Colon (tissue), 2 donors: Measurements from ENCODE around the gene HTR5A.
"Not testable (repeated sequence)": the region's sequence is repeated elsewhere in the genome, so short reads cannot be mapped to it uniquely, and the experiment has no call there.

Source experiments
- FAIRE-seq: peaks from 2 replicates; lab custom pipeline; 2012; peaks lifted over from hg19 to GRCh38; lab: Jason Lieb, UNC
- donor health status: control.
- donor health status: control.

HTR5A gene

GRCh38 chr7:155069992-155070751 lies at the start of gene HTR5A:
Gene HTR5A (plus strand): TSS chr7:155070324. CDS start chr7:155070900, 576 bp downstream.
- no peak for FAIRE-seq

GRCh38 chr7:155020996-155021395 lies 49.1 kb upstream of the HTR5A start:
- FAIRE-seq: no peak

DNA sequence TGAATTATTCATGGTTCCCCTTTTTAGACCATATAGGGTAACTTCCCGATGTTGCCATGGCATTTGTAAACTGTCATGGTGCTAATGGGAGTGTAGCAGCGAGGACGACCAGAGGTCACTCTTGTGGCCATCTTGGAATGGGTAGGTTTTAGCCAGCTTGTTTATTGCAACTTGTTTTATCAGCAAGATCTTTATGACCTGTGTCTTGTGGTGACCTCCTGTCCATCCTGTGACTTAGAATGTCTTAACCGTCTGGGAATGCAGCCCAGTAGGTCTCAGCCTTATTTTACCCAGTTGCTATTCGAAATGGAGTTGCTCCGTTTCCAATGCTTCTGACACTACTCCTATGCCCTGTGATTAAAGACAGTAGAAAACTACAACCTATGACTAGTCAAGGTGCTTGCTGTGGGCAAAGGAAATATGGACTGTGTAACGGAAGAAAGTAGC lies 48.4 kb upstream of the HTR5A start:
- no peak for FAIRE-seq

DNA sequence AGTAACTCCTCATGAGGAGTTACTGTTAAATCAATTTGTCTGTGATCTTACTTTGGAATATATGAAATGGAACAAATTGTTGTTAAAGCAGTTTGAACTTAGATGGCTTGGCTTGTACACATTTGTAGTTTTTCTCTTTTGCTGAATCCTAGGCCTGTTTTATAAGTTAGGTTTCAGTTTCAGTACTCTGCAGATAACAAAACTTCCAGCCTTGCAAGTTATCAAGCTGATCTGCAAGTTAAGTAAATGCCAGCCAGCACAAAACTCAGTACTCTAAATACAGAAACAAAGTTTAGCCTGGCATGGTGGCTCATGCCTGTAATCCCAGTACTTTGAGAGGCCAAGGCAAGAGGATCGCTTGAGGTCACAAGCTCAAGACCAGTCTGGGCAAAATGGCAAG lies 42.2 kb upstream of the HTR5A start:
- no peak for FAIRE-seq

DNA sequence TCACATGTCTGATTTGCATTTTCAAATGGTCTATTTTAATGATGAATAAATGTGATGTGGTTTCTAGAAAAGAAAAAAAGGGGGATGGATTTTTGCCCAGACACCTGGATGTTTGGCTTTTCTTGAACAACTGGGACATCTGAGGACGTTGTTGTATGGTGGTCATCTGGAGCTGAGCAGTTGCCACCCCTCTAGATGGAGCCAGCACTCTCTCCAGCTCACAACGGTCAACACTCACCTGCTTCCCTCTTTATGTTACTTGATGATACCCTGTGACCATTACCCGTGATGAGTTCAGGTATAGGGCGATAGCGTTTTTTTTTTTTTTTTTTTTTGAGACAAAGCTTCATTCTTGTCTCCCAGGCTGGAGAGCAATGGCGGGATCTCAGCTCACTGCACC lies 37.1 kb upstream of the HTR5A start:
- no peak for FAIRE-seq

DNA sequence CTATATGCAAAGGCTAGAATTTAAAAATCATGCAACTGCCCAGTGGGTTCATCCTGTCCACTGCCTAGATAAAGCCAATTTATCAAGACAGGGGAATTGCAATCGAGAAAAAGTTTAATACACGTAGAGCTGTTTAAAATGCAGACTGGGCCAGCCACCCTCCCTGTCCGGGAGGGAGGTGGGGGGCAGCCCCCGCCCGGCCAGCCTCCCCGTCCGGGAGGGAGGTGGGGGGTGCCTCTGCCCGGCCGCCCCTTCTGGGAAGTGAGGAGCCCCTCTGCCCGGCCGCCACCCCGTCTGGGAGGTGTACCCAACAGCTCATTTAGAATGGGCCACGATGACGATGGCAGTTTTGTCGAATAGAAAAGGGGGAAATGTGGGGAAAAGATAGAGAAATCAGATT lies 35.6 kb upstream of the HTR5A start:
- not testable (repeated sequence) for FAIRE-seq

DNA sequence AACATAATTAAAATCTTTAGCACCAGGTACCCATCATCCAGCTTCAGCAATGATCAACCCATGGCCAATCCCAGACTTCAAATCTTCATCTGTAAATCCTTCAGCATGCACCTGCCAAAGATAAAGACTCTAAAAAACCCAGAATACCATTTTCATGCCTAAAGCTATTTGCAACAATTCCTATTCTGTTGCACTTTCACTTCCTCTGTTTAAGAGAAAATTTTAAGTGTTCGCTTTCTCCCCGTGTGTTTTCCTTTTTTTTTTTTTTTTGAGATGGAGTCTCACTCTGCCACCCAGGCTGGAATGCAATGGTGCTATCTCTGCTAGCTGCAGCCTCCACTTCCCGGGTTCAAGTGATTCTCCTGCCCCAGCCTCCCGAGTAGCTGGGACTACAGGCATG lies 31.8 kb upstream of the HTR5A start:
- no peak for FAIRE-seq

- no peak for FAIRE-seq
These were observed 26.4 kb upstream of the HTR5A start for GRCh38 chr7:155043756-155044155.

GRCh38 chr7:155048006-155048405 lies 22.1 kb upstream of the HTR5A start:
- FAIRE-seq: no peak

- FAIRE-seq: no peak
These were observed 18.8 kb upstream of the HTR5A start for GRCh38 chr7:155051355-155051754.

GRCh38 chr7:155053002-155053401 lies 17.1 kb upstream of the HTR5A start:
- FAIRE-seq: no peak

DNA sequence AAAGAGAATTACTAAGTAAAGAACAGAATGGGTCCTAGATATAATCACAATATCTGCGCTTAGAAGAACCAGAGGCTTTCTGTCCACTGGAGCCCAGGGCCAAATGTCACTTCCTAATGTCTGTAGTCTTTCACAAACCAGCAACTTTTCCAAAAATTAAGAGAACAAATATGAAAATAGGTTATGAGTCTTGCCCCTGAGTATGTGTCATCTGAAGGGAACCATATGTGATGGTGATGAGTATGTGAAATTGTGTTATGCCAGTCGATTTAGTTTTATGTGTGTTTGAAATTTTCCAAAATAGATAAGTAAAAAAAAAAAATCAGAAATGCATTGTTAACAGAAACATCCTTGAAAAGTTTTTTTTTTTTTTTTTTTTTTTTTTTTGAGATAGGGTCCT lies 15.4 kb upstream of the HTR5A start:
- FAIRE-seq: no peak

DNA sequence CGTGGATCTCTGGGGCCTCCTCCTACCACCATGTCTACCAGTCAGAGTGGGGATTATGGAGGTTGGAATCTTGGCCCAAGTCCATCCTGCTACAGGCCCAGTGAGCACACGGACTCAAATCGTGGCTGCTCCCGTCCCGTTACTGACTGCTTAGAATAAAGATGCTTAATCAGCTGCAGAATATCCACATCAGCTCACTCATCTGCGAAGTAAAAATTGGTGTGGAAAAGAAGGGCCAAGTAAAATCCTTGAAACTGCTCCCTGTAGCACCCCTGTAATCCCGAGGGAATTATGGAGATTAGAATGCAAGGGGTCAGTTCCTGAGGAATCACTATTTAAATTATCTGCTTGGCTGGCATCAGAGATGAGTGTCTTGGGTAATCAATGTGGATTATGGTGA lies 13.0 kb upstream of the HTR5A start:
- FAIRE-seq: no peak

DNA sequence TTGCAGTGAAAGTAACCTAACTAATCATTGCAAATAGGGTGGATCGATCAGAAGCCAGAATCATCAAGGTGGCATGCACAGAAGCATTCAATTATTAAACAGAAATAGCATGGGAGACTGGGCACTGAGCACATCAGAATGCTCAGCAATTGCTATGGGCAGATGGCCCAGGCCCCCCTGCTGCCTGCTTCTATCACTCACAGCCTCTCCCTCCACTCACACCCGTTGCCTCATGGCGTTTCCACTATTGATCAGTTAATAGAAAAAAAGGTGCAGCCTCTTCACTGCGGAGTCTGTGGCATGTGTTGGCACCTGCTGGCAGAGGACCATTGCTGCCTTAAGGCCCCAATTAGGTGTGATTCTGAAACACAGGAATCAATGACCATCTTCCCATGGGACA lies 11.2 kb upstream of the HTR5A start:
- FAIRE-seq: no peak

DNA sequence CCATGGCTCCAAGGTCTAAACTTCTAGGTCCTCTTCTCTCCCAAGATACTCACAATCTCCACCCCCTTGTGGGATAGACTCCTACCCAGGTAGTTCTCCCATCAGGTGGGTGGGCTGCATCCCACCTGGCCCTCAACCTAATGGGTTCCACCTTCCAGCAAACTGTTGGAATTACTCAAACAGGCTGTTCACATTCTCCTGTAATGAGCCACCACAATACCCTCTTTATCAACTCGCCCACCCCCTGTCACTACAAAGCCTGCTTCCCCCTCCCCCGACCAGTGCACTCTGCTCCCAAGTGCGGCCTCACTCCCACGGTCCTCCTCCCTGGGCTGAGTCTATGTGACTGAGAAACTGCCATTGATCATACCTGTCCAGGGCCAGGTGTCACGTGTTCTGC lies 10.4 kb upstream of the HTR5A start:
- FAIRE-seq: no peak

DNA sequence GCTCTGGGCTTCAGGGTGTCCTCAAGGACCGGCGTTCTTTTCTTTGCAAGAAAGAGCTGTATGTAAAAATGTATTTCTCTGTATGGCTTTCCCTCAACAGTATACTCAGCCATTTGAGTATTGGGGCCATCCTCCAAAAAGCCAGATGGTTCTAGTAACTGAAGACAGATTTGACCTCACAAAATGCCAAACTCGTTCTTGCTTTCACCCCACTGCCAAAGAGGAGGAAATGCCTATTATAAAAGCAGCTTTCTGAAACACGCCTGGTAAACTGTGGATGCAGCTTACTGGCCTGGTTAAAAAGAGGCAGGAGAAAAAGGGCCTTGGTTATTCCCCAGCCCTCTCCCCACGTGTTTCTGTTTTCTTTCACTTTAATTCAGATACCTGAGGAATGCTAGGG lies 7.7 kb upstream of the HTR5A start:
- no peak for FAIRE-seq

- FAIRE-seq: no peak
These were observed 5.9 kb upstream of the HTR5A start for GRCh38 chr7:155064186-155064585.

DNA sequence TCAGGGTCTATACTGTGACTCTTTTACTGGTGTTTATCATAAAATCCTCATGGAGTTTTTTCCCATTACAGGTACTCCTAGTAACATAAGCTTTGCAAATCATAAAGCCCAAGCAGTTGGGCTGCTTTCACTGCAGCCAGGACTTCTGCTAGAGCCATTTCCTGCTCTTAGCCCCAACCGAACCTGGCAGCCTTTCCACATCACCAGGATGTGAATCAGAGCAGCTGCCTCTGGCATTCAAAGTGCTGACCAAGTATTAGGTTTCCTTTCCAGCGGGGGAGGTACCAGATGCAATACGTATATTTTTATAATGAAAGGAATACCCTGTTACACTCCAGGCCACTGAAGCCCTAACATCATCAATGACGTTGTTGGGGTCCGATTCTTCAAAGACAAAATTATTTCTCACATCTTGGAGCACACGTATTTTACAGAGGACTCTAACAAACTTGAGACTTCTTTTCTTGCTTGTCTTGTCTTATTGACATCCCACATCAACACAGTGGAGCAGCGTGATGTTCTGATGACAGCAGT lies 3.6 kb upstream of the HTR5A start:
- no peak for FAIRE-seq

GRCh38 chr7:155071121-155071651 lies 1.1 kb downstream of the HTR5A start:
- no peak for FAIRE-seq

DNA sequence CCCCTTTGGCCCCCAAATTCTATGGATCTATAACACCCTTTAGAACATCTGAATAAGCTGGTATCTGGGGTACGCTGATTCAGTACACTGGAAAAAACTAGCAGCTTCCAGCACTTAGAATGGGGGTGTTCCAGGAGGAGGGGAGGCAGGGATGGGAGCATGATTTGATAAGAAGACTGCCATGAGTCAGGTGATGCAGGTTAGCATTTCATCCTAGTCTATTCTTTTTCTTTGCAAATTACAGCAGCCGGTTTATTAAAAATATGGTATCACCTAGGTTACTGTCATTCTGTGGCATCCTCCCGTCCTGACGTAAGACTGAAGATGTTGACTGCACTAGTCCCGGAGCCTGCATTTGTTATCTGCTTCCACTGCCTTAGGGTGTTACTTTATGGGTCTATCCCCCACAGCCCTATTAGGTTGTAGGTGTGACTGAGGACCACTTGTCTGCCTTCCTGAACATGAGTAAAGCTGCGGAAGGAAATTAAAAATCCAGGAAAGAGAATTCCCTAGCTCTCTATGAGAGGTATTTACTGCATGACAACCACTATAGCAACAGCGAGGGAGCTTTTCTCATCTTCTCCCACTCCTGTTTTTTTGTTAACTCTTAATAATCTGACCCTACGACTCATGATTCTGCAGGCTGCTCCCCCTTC lies 1.9 kb downstream of the HTR5A start:
- no peak for FAIRE-seq

- FAIRE-seq: no peak
These were observed 3.8 kb downstream of the HTR5A start for GRCh38 chr7:155073922-155074321.

DNA sequence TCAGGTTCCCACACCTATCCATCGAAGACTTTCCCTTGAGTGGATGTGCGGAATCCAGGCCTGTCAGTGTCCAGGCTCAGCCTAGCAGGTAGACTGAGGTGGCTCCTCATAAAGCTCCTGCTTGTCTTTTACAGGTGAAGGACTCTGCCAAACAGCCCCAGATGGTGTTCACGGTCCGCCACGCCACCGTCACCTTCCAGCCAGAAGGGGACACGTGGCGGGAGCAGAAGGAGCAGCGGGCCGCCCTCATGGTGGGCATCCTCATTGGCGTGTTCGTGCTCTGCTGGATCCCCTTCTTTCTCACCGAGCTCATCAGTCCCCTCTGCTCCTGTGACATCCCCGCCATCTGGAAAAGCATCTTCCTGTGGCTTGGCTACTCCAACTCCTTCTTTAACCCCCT lies 13.9 kb downstream of the HTR5A start:
- no peak for FAIRE-seq

- no peak for FAIRE-seq
These were observed 14.8 kb downstream of the HTR5A start for GRCh38 chr7:155084969-155085368.
